Naive thymus-derived CD4-positive, alpha-beta T cell (primary cell): ENCODE measurements around the gene SIK2. TPM values are rescaled to one million over a fixed set of nuclear protein-coding genes. Genes with fewer than 3 reads are reported as not detected.

Experiments used
- ATAC-seq: fragments of 150-1000 bp; cut with Tn5 transposase; 2 replicates; pipeline ENCODE4 v1.10.0; 2021; ENCODE audit warnings: mild to moderate bottlenecking, moderate library complexity
- CTCF ChIA-PET: fragments of 350-600 bp; sonication (Branson Sonifier 250); formaldehyde crosslinking; loops from one replicate; lab custom pipeline; 2021; ENCODE audit warnings: antibody characterized with exemption; lab: Charles Lee
- POLR2A ChIA-PET: fragments of 350-600 bp; sonication (Branson Sonifier 250); formaldehyde crosslinking; loops from one replicate; lab custom pipeline; 2021; ENCODE audit warnings: antibody characterized with exemption, inconsistent platforms; lab: Charles Lee
- DNase-seq, 9 donors: peaks; one replicate each; pipeline versions ENCODE4 v3.0.0 to v3.0.0-alpha.2; 2020 to 2022; ENCODE audit warnings: mixed read lengths in 1 of 9
- H3K27ac ChIP-seq: one replicate; pipeline ENCODE4 v1.7.0; 2013; ENCODE audit warnings: mild to moderate bottlenecking, low read depth, low read length, moderate library complexity
- H3K27me3 ChIP-seq, 2 donors: one replicate each; pipeline ENCODE4 v1.7.0; 2013; ENCODE audit warnings: low read length in 2 of 2, mild to moderate bottlenecking in 2 of 2, moderate library complexity in 2 of 2; ENCODE audit not compliant: control insufficient read depth in 2 of 2, insufficient read depth in 2 of 2
- H3K36me3 ChIP-seq, 3 experiments: 1 replicate in 2 of 3; 2 replicates in 1 of 3; pipeline ENCODE4 v1.7.0; 2013; ENCODE audit warnings: low read length in 3 of 3, mild to moderate bottlenecking in 3 of 3, moderate library complexity in 1 of 3; ENCODE audit not compliant: insufficient read depth in 3 of 3, control insufficient read depth in 2 of 3
- H3K4me1 ChIP-seq, 2 donors: one replicate each; pipeline ENCODE4 v1.7.0; 2013; ENCODE audit warnings: low read length in 2 of 2, mild to moderate bottlenecking in 2 of 2, moderate library complexity in 1 of 2; ENCODE audit not compliant: control insufficient read depth in 2 of 2, insufficient read depth in 2 of 2
- H3K4me3 ChIP-seq: 2 replicates; pipeline ENCODE4 v1.7.0; 2013; ENCODE audit warnings: mild to moderate bottlenecking, low read length
- H3K9me3 ChIP-seq, 3 experiments: 1 replicate in 2 of 3; 2 replicates in 1 of 3; pipeline ENCODE4 v1.7.0; 2013; ENCODE audit warnings: low read length in 3 of 3; ENCODE audit not compliant: control insufficient read depth in 2 of 3
- H3K27ac Mint-ChIP-seq, 9 donors: one replicate each; pipeline ENCODE4 v1.8.0; 2020 to 2022; ENCODE audit warnings: mixed read lengths in 9 of 9, mild to moderate bottlenecking in 8 of 9, moderate library complexity in 5 of 9, inconsistent platforms in 2 of 9
- H3K27me3 Mint-ChIP-seq, 5 donors: one replicate each; pipeline ENCODE4 v1.8.0; 2021 to 2022; ENCODE audit warnings: mixed read lengths in 5 of 5, mild to moderate bottlenecking in 1 of 5
- H3K36me3 Mint-ChIP-seq, 5 donors: one replicate each; pipeline ENCODE4 v1.8.0; 2020 to 2022; ENCODE audit warnings: mixed read lengths in 5 of 5, mild to moderate bottlenecking in 3 of 5, inconsistent platforms in 1 of 5
- H3K4me1 Mint-ChIP-seq, 7 donors: one replicate each; pipeline ENCODE4 v1.8.0; 2020 to 2022; ENCODE audit warnings: mixed read lengths in 7 of 7, mild to moderate bottlenecking in 3 of 7, inconsistent platforms in 1 of 7
- H3K4me3 Mint-ChIP-seq, 10 donors: one replicate each; pipeline ENCODE4 v1.8.0; 2020 to 2022; ENCODE audit warnings: mild to moderate bottlenecking in 10 of 10, mixed read lengths in 10 of 10, moderate library complexity in 6 of 10, inconsistent platforms in 2 of 10
- H3K9me3 Mint-ChIP-seq, 11 donors: one replicate each; pipeline ENCODE4 v1.8.0; 2020 to 2022; ENCODE audit warnings: mixed read lengths in 11 of 11, mild to moderate bottlenecking in 4 of 11, inconsistent platforms in 1 of 11, moderate library complexity in 1 of 11
- intact Hi-C, 2 donors: fragments of 100-400 bp; cut with micrococcal nuclease; formaldehyde crosslinking; loops; one replicate each; pipeline ENCODE4 v1.15.1; 2023
- polyA plus RNA-seq, 2 donors: library from polyadenylated mRNA; unstranded; fragments of 300-500 nt; fragmentation: Illumina TruSeq; gene quantifications; one replicate each; pipeline ENCODE4 v1.2.3, GENCODE V29; 2021
- total RNA-seq, 6 experiments: library from RNA in 5 of 6; stranded (reverse) in 5 of 6; gene quantifications; 1 replicate in 5 of 6; 2 replicates in 1 of 6; pipeline ENCODE4 v1.2.3 and lab custom pipeline; 2021 to 2026

Gene SIK2
- total and polyA plus RNA-seq, 7 experiments from 2014 or later: 0.19 to 12.9 (median 9.4) TPM

DNA sequence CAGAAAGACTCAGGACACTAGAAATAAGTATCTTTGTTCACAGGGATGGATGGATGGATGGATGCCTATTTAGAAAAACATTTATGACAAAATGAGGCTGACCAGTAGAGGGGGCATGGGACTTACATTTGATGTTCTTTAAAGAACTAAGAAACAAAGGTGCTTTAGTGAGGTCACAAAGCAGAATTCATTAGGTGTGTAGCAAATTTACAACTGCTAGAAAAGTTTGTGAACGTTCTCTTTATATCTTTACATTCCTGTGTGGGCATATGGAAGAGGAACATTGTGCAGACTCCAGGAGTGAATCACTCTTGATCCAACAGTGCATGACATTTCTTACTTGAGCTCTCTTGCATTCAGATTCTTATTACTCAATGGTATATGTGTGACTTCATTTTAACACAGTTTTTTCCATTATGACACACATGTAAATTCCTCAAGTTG is 15.8 kb upstream of the SIK2 start:
- H3K36me3 ChIP-seq: no peaks in the 10 kb centered on the region
- Mint-ChIP-seq H3K27ac (no peak overlapping the region), H3K4me1 (peaks cover 0 to 2% (median 0%) of the 10 kb centered on the region in 7 donors), H3K36me3 (no peaks in the 10 kb centered on the region), H3K9me3 (peaks cover 0 to 2% (median 0%) of the 10 kb centered on the region in 11 donors), H3K27me3 (peaks cover 0 to 11% (median 3%) of the 10 kb centered on the region in 5 donors), H3K4me3 (no peak overlapping the region)
- no peaks in the 10 kb centered on the region for H3K9me3 ChIP-seq
- CTCF ChIA-PET: interaction anchor here (0.7 to 4.4 kb wide), 12 partner anchors 11 to 256 kb away, joined by 3 to 42 read pairs (median 5); no protein-coding TSS in a partner anchor
- DNase-seq: peak in 7 of 9 donors; percentile 37 to 65 (median 56)
- no peak overlapping the region for H3K4me3 ChIP-seq
- H3K27ac ChIP-seq: no peak overlapping the region
- H3K27me3 ChIP-seq: no peaks in the 10 kb centered on the region
- intact Hi-C loops: loop anchor here (1.0 to 2.0 kb wide), 5 partner anchors 15 to 255 kb away; partner anchors contain the start of gene SIK2 (in 1 of the 2)
- ATAC-seq: peak; percentile 83
- POLR2A ChIA-PET: interaction anchor here (1.2 to 1.4 kb wide), 2 partner anchors 12 to 180 kb away, joined by 4 read pairs; partner anchors contain the start of gene PPP2R1B
- no peaks in the 10 kb centered on the region for H3K4me1 ChIP-seq

DNA sequence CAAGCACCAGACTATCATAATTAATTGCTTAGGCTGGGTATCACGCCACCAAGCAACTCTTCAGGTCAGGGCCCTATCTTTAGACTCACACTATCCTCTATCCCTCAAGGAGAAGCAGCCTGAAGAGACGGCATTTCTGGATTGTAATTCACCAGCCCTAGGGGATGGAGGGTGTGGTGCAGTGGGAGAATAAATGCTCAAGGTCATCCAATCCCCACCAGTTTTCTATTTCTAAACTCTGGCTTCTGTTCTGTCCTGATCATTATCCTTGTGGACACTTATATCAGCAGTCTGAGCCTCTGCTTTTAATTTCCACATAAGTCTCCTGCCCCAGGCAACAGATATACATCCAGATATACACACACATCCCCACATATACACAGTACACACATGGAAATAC is 13.1 kb upstream of the SIK2 start:
- Histone ChIP-seq H3K4me3 (no peak overlapping the region), H3K9me3 (no peaks in the 10 kb centered on the region), H3K27me3 (no peaks in the 10 kb centered on the region), H3K4me1 (no peaks in the 10 kb centered on the region), H3K27ac (no peak overlapping the region), H3K36me3 (no peaks in the 10 kb centered on the region)
- H3K27me3 Mint-ChIP-seq: peaks cover 0 to 14% (median 3%) of the 10 kb centered on the region in 5 donors
- CTCF ChIA-PET: interaction anchor here (0.6 to 2.6 kb wide), 4 partner anchors 14 to 245 kb away, joined by 3 to 13 read pairs (median 5); no protein-coding TSS in a partner anchor
- no peak for DNase-seq
- no peaks in the 10 kb centered on the region for H3K36me3 Mint-ChIP-seq
- POLR2A ChIA-PET: no interaction called here
- peaks cover 0 to 2% (median 0%) of the 10 kb centered on the region in 7 donors for H3K4me1 Mint-ChIP-seq
- no peak overlapping the region for H3K4me3 Mint-ChIP-seq
- H3K27ac Mint-ChIP-seq: no peak overlapping the region
- intact Hi-C loops: no loop called here
- H3K9me3 Mint-ChIP-seq: no peaks in the 10 kb centered on the region
- ATAC-seq: no peak

DNA sequence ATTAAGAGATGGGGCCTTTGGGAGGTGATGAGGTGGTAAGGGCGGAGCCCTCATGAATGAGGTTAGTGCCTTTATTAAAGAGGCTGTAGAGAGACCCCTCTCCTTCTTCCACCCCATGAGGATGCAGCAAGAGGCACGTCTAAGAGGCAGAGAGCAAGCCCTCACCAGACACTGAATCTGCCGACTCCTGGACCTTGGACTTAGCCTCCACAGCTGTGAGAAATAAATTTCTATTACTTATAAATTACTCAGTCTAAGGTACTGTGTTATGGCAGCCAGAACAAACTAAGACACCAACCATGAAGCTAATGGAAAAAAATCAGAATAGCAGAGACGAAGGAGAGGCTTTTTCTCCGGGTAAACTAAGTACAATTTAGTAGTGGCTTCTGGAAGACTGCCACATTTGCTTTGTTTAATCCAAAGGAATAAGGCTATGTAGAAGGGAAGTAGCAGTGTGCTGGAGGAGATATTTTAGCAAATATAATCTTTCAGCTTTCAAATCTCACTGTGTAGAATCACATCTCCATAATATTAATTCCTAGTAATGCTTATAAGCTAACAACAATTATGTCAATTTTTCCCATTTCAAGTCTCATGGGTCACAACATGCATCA is 12.3 kb upstream of the SIK2 start:
- Histone ChIP-seq H3K9me3 (no peaks in the 10 kb centered on the region), H3K36me3 (no peaks in the 10 kb centered on the region), H3K4me1 (no peaks in the 10 kb centered on the region), H3K4me3 (no peak overlapping the region), H3K27ac (no peak overlapping the region), H3K27me3 (no peaks in the 10 kb centered on the region)
- POLR2A ChIA-PET: no interaction called here
- CTCF ChIA-PET: interaction anchor here (0.6 to 2.6 kb wide), 7 partner anchors 8 to 245 kb away, joined by 3 to 13 read pairs (median 4); no protein-coding TSS in a partner anchor
- H3K27ac Mint-ChIP-seq: no peak overlapping the region
- no peaks in the 10 kb centered on the region for H3K9me3 Mint-ChIP-seq
- H3K4me1 Mint-ChIP-seq: peaks cover 0 to 2% (median 0%) of the 10 kb centered on the region in 7 donors
- H3K27me3 Mint-ChIP-seq: peaks cover 0 to 19% (median 3%) of the 10 kb centered on the region in 5 donors
- H3K4me3 Mint-ChIP-seq: no peak overlapping the region
- ATAC-seq: no peak
- DNase-seq: no peak
- intact Hi-C loops: no loop called here
- H3K36me3 Mint-ChIP-seq: no peaks in the 10 kb centered on the region

DNA sequence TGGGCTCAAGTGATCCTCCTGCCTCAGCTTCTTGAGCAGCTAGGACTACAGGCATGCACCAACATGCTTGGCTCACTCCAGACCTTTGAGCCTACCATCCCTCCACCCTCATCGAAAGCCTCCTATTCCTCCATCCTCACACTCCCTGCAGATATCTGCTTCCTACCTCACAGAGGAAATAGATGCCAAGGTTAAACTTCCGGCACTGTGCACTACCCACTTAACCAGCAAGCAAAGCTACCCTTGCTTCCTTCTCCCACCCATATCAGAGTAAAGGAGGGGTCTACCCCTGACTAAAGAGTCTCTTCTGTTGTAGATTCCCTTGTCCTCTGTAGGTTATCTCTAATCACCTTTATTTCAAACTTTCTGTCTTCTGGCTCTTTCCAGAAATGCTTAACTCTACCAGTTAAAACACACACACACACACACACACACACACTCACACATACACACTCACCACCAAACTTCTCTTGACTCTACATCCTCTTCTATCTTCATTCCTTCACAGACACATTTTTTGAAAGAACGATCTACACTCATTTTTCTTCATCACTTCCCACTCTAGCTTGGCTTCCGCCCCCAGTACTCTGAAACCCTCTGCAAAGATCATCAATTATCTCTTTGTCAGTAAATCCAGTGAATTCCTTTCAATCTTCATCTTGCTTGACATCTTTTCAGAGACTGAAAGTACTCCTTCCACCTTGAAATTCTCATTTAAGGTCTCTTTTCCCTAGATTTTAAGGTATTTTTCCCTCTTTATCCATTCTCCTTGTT is 10.9 kb upstream of the SIK2 start:
- ChIA-PET POLR2A (no interaction called here), CTCF (interaction anchor here (0.6 to 2.6 kb wide), 2 partner anchors 187 to 251 kb away, joined by 4 to 13 read pairs; no protein-coding TSS in a partner anchor)
- Histone ChIP-seq H3K27me3 (no peaks in the 10 kb centered on the region), H3K27ac (no peak overlapping the region), H3K4me3 (no peak overlapping the region), H3K9me3 (no peaks in the 10 kb centered on the region), H3K36me3 (no peaks in the 10 kb centered on the region), H3K4me1 (no peaks in the 10 kb centered on the region)
- H3K27ac Mint-ChIP-seq: no peak overlapping the region
- H3K4me1 Mint-ChIP-seq: peaks cover 0 to under 1% (median 0%) of the 10 kb centered on the region in 7 donors
- peaks cover 0 to 31% (median 0%) of the 10 kb centered on the region in 5 donors for H3K27me3 Mint-ChIP-seq
- intact Hi-C loops: no loop called here
- no peak overlapping the region for H3K4me3 Mint-ChIP-seq
- H3K36me3 Mint-ChIP-seq: no peaks in the 10 kb centered on the region
- H3K9me3 Mint-ChIP-seq: no peaks in the 10 kb centered on the region
- ATAC-seq (no peak), DNase-seq (no peak)

DNA sequence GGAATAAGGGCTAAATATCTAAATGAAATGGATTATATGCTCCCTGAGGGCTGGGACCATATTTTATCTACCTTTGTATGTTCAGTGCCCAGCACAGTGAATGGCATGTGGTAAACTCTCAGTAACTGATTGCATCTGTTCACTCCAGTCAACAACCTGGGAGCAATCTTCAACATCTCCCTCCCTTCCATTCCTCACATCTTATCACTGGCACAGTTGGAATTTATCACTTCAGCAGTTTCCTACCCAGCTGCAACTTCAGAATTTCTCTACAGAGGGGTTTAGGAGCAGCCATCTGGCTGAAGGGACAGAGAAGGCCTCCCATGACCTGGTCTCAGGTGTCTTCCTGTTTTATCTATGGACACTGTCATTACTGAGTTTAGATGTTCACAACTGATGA is 9.8 kb upstream of the SIK2 start:
- H3K27ac Mint-ChIP-seq: no peak overlapping the region
- Histone ChIP-seq H3K4me3 (no peak overlapping the region), H3K27me3 (no peaks in the 10 kb centered on the region), H3K9me3 (no peaks in the 10 kb centered on the region), H3K4me1 (no peaks in the 10 kb centered on the region), H3K36me3 (no peaks in the 10 kb centered on the region), H3K27ac (no peak overlapping the region)
- H3K36me3 Mint-ChIP-seq: no peaks in the 10 kb centered on the region
- H3K9me3 Mint-ChIP-seq: peaks cover 0 to 1% (median 0%) of the 10 kb centered on the region in 11 donors
- H3K4me3 Mint-ChIP-seq: no peak overlapping the region
- ChIA-PET CTCF (interaction anchor here (1.4 kb wide), 1 partner anchor 184 kb away, joined by 8 read pairs; no protein-coding TSS in a partner anchor), POLR2A (no interaction called here)
- intact Hi-C loops: no loop called here
- DNase-seq: no peak
- no peaks in the 10 kb centered on the region for H3K4me1 Mint-ChIP-seq
- ATAC-seq: no peak
- H3K27me3 Mint-ChIP-seq: peaks cover 0 to 38% (median 0%) of the 10 kb centered on the region in 5 donors

DNA sequence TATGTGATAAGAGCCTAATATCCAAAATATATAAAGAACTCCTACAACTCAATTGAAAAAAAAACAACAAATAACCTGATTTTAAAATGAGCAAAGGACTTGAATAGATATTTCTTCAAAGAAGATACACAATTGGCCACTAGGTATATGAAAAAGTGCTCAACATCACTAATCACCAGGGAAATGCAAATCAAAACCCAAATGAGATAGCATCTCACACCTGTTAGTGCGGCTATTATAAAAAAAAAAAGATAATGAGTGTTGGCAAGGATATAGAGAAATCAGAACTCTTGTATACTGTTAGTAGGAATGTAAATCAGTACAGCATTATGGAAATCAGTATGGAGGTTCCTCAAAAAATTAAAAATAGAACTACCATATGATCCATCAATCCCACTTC is 5.9 kb upstream of the SIK2 start:
- H3K4me3 Mint-ChIP-seq: no peak overlapping the region
- no peak overlapping the region for H3K27ac Mint-ChIP-seq
- ChIA-PET CTCF (no interaction called here), POLR2A (no interaction called here)
- peaks cover 0 to 3% (median 0%) of the 10 kb centered on the region in 11 donors for H3K9me3 Mint-ChIP-seq
- Histone ChIP-seq H3K27ac (no peak overlapping the region), H3K4me3 (no peak overlapping the region), H3K36me3 (no peaks in the 10 kb centered on the region), H3K9me3 (no peaks in the 10 kb centered on the region), H3K27me3 (no peaks in the 10 kb centered on the region), H3K4me1 (no peaks in the 10 kb centered on the region)
- DNase-seq: no peak
- intact Hi-C loops: no loop called here
- H3K36me3 Mint-ChIP-seq: no peaks in the 10 kb centered on the region
- H3K4me1 Mint-ChIP-seq: peaks cover 0 to 2% (median under 1%) of the 10 kb centered on the region in 7 donors
- no peak for ATAC-seq
- peaks cover 0 to 33% (median 0%) of the 10 kb centered on the region in 5 donors for H3K27me3 Mint-ChIP-seq
